ENCODE data around the gene SCAF4.
"Not testable (repeated sequence)": the region's sequence is repeated elsewhere in the genome, so short reads cannot be mapped to it uniquely, and the experiment has no call there.

Gene SCAF4

DNA sequence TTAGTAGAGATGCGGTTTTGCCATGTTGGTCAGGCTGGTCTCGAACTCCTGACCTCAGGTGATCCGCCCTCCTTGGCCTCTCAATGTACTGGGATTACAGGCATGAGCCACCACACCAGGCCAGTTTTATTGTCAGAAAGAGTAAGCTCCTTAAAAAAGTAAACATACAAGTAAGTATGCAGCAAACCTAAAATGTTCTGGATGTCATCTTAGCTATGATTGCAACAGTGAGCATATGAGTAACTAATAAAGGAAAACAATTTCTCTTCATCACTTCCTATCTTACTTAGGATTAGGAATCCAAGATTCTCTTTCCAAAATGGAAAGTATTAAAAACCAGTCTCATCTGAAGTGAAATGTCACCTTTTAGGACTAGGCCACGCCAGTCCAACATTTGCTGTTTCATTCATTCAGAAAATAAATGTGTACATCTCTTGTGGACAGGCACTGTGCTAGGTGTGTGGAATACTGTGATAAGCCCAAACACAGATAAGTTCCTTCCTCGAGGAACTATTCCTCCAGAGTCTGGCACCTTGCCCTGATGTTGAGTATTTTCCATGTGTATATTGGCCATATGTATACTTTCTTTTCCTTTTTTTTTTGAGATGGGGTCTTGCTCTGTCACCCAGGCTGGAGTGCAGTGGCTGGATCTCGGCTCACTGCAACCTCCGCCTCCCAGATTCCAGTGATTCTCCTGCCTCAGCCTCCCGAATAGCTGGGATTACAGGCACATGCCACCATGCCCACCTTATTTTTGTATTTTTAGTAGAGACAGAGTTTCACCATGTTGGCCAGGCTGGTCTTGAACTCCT is 5.9 kb upstream of the SCAF4 start:
- DNase-seq (ENCODE audit: low spot score) = not testable (repeated sequence)

DNA sequence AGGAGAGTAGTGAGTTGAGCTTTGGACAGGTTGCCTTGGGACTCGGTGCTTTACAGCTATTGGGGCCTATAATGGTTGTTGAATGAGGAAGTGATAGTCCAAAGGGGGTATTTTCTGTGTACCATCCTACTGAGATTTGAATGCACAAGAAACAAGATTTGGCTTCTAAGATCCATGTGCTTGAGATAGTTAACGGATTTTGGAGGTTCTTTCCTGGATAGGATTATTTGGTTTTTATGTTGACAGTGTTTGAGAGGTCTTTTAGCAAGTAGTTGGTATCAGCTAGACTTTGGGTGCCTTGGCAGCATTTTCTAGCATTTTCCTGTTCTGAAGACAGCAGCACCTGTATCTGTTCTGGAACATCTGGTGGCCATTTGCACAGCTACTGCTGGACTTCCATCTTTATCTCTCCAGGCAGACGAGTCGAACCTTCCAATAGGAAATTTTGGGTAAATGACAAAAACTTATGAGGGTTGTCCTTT is 3.6 kb upstream of the SCAF4 start:
- no peak for DNase-seq (ENCODE audit: low spot score)

DNA sequence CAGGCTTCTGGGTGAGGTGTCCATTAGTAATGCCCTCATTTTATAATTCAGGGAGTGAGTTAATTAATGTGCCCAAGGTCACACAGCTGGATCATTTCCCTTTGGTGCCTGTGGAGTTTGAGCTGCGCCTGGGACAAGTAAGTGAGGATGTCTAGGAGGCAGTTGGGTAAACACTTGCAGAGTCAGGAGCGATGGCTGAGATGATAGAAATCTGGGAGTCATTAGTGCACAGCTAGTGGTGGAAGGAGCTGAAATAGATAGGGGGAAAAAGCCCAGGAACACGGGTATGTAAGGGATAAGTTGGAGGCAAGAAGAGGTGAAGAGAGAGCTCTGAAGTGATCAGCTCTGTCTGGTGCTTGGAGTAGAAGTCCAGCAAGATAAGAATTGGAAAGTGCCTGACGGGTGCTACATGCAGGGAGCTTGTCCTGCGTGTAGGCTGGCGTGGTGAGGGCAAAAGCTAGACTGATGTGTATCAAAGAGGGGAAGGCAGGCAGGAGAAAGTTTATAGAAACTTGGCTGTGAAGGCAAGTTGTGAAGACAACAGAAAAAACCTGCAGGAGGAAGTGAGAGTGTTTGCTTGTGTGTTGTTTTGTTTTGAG is 1.7 kb upstream of the SCAF4 start:
- no peak for DNase-seq (ENCODE audit: low spot score)

DNA sequence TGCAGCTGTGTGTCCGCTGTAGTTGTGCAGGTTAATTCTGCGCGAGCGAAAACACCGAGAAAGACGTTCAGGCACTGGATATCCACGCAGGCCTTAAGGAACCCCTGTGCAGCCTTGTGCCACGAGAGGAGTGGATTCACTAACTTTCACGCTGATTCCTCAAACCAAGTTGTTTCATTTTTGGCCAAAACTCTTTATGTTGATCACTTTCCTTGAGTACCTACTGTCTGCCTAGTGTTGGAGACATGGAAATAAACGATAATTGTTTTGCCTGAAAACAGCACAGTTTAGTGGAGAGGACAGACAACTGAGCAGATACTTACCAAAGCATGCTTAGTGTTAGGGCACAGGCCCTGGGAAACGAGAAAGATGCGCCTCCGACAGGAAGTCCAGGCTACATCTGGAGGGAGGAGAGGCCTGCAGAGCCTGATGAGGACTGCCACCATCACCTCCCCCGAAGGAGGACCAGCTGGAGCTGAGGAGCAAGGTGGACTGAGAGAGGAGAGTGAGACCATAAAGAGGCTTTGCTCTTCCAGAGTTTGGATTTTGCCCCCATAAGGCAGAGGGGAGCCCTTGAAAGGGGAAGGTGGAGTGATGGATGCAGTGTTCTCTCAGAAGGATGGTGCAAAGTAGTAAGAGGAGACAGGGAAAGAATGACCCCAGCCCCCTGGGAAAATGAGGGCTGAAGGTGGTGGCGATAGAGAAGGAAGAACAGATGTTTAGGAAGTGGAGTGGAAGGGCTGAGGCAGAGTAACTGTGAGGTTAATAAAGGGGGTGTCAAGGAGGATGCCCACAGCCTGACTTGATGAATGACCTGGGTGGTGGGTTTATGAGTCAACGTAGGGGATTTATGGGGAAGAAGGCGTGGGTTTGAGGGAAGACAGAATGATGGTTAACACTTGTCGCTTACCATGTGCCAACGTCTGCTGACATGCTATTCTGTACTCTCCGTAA is 956 bp upstream of the SCAF4 start:
- DNase-seq (ENCODE audit: low spot score) = no peak

DNA sequence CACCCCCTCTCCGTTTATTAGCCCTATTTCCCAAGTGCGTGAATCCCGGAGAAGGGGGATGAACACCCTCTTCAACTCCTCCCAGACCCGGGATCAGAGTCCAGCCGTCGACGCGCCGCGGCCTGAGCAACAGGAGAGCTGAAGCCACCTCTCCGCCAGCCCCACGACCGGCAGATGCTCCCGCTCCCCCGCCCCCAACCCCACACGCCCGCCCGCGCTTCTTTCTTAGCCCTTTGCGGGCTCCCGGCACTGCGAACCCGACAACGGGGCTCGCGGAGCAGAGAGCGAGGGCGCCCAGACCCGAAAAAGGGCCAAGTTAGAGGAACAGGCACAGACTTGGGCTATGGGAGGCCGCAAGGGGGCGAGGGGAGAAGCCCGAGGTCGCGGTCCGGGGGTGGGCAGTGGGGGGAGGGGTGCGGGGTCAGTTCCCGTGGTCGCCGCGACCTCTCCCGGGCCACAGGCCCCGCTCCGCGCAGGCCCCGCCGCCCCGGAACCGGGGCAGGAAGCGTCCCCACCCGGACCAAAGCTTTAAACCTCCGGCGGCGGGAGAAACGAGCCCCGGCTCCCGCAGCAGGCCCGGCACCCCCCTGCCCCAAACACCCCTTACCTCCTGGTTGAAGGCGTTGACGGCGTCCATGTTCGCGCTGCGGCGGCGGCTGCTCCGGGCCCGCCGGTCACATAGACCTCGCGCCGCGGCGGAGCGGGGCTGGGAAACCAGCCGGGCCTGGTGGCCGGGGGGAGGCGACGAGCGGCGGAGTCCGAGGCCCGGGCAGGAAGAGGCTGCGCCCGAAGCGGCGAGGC is 662 bp downstream of the SCAF4 start:
- peak; percentile 73 for DNase-seq (ENCODE audit: low spot score)

DNA sequence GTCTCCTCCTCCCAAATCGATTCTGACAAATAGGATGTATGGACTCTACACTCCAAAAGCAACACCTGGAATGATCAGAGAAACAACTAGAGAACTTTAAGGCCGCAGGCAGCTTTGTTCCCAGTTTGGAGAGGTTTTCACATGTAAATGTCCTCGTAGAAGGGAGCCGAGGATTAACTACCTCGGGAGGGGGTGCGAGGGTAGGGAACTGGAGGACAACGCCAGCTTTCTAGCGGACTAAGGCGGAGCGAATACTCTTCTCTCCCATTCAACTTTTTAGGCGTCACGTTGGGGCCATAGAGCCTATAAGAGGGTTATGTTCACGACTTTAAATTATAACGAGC is 1.2 kb downstream of the SCAF4 start:
- no peak for DNase-seq (ENCODE audit: low spot score)

DNA sequence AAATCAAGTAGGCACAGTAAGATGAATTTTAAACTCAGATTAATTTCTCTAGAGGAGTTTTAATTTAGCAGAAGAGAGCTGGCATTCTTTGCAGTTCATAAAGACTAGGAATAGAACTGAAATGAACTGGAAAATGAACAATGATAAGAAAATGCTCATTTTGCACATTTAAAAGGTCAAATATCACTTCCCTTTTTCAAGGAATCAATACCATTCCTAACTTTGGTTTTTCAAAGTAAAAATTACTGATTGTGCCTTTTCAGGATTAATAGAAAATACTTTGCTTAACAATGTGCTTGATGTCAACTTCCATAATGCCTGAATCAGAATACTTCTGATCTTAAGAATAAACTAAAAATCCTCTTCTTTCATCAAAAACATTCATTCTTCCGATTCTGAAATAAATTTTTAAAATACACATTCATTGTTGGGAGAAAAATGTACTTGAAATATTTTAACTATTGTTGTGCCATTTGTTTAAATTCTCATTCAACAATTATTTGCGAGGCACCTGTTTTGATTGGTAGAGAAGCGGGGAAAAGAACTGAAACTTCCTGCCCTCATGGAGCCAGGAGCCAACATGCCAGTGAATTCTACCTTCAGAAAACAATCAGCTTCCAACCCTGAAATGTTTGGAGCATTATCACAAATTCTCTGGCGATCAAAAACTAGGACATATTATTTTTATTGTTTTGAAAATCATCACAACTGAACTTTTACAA is 2.1 kb downstream of the SCAF4 start:
- no peak for DNase-seq (ENCODE audit: low spot score)

DNA sequence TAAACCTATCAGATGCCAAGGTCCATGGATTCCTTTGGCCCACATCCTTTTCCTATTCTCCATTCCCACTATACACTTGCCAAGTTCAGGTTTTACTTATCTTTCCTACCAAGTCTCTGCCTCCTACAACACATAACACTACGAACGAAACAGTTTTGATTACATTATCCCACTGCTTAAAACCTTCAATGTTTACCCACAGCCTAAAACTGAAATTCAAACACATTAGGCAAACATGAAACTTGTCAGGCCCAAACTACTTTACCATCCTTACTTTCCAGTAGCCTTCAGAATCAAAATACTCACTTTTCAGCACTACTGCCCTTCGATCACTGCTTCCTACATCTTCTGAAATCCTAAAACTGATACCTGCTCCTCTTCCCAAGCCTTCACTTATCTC is 3.0 kb downstream of the SCAF4 start:
- DNase-seq (ENCODE audit: low spot score) = no peak

DNA sequence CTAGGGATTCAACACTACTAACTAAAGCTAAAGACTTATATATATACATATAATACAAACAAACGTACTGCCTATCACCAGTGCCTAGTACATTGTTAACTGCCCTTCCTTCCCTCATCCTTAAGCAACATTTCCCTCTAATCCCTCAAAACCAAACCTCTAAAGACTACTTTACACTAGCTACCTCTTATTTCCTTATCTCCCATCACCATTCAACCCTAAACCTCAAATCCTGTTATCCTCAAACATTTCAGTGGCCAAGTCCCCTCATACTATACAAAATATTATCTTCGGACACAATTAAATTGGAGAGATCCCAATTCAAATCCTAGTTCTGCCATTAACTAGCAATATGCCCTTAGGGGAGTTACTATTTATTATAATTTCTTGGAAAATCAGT is 3.7 kb downstream of the SCAF4 start:
- DNase-seq (ENCODE audit: low spot score) = no peak

DNA sequence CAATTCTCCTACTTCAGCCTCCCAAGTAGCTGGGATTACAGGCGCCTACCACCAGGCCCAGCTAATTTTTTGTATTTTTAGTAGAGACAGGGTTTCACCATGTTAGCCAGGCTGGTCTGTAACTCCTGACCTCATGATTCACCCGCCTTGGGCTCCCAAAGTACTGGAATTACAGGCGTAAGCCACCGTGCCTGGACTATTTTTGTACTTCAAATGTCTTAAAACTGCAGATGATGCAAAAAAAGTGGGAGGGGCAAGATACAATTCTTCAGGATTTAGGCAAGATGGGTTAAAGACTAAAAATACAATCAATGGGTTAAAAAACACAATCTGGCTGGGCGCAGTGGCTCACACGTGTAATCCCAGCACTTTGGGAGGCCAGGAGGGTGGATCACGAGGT is 4.7 kb downstream of the SCAF4 start:
- DNase-seq (ENCODE audit: low spot score) = no peak

DNA sequence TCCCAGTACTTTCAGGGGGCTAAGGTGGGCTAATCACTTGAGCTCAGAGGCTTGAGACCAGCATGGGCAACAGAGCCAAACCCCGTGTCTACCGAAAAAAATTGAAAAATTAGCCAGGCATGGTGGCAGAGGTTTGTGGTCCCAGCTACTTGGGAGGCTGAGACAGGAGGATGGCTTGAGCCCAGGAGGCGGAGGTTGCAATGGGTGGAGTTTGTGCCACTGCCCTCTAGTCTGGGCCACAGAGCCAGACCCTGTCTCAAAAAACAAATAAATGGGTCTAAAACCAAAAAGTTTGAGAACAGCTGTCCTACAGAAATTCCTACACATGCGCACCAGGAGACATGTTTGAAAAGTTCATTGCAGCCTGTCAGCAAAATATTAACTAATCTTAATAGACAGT is 5.5 kb downstream of the SCAF4 start:
- DNase-seq (ENCODE audit: low spot score) = no peak

DNA sequence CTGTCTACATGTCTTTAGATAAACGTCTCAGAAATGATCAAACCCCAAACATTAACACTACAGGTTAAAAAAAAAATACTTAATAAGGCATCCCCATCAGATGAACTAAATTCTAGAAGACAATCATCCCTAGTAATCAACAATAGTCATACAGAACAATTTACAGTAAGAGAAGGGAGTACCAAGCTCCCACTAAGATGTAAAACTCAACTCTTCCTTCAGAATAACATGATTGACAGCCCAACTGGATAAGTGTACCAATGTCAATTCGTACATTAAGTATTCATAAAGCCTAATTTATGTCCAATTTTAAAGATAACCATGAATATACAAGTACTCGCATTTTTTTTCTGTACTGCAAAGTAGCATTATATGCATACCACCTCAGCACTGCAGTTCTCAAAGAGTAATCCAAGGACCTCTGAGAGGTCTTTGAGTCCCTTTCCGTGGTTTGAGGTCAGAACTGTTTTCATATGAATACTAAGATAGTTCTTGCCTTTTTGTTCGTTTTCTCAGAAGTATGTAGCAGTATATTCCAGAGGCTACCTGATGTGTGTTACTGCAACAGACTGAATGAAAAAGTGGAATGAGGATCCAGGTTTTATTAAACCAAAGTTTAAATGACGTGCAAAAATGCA is 6.6 kb downstream of the SCAF4 start:
- no peak for DNase-seq (ENCODE audit: low spot score)

DNA sequence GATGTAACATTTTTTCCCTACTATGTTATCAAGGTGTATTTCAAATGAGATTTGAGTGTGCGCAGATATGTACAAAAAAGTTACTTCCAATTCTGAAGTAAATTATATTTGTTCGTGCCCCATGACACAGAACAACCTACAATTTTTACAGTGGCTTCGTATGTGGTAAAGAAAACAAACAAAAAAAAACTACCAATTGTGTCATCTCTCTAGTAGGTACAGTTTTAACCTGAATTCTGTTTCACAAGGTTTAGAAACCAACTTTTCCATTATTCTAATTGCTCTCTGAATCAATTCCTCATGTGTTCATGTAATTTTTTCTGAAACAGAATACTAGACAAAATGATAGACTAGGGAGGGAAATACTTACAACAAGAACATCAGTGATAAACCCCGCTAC is 7.4 kb downstream of the SCAF4 start:
- DNase-seq (ENCODE audit: low spot score) = no peak

DNA sequence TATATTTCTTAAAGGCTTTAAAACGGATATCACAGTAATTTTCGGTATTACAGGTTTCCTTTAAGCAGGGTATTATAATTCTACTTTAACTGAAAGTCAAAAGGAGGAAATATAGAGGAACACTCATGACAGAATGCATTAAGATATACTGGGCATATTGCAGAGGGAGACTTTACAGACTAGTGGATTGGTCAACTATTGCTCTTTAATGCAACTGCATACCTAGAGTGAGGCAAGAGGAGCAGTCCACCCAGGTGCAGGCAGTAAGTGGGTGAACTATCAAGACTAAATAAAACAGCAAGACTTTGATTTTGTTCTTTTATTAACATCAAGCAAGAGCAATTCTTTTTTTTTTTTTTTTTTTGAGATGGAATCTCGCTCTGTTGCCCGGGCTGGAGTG is 10.5 kb downstream of the SCAF4 start:
- no peak for DNase-seq (ENCODE audit: low spot score)

DNA sequence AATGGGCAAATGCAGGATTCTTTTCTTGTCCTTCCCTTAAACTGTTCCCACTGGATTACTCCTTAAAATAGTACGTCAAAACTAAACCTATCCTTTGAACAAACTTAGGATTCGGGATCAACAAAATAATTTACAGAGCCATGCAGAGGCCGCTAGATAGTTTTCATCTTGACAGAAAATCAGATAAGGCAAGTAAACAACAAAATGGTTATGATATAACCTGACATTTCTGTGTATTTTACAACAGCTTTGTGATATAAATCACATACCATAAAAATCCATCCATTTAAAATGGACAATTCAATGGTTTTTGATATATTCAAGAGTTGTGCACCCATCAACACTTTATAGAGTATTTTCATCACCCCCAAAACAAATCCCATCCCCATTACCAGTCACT is 11.2 kb downstream of the SCAF4 start:
- DNase-seq (ENCODE audit: low spot score) = no peak

DNA sequence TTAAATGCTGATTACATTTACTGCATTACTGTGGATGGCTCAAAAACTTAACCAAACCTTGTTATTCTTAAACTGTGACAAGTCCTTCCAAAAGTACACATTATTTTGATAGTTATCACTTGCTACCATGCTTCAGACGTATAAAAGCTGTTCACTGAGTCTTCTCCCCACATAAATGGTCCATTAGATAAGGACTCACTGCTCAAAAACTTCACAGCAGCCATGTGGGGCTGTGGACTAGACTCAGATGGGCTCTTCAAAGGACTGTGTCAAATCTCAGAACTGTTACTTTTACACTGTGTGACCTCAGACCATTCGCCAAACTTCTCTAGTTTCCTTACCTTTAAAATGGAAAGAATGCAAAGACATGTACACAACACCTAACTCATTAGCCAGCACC is 11.6 kb downstream of the SCAF4 start:
- DNase-seq (ENCODE audit: low spot score) = no peak

DNA sequence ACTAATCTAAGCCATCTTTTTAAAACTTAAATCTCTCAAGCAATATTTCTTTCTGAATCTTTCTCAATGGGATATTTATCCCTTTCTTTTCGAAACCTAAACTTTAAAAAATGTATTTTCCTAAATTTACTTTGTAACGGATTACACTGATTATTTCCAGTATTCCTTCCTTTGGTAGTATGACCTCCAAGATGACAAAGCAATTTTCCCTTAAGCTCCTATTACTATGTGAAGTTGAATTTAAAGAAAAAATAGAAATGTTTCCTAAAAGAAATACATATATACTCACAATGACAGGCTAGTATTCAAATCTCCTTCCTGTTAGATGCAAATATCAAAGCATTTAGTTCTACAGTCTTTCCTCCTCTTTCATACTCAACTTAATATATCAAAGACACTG is 15.8 kb downstream of the SCAF4 start:
- DNase-seq (ENCODE audit: low spot score) = no peak

DNA sequence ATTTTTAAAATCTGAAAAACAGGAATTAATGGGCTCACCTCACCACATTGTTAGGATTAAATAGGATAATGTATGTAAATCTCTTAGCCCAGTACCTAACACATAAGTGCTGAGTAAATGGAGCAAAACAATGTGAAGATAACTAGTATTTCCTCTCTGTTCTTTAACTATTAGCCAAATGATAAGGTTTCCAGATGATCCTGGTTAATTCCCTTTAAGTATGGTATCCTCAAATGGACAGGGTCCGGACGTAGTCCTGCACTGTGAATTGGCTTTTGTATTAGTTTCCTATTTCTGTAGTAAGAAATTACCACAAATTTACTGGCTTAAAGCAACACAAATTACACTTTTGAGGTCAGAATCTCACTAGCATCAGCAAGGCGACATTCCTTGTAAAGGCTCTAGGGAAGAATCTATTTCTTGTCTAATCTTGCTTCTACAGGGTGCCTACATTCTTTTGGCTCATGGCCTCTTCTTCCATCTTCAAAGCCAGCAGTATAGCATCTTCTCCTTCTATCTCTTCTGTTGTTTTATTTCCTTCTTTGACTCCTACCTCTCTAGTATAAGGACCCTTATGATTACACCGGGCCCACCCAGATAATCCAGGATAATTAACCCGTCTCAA is 17.1 kb downstream of the SCAF4 start:
- DNase-seq (ENCODE audit: low spot score) = no peak

DNA sequence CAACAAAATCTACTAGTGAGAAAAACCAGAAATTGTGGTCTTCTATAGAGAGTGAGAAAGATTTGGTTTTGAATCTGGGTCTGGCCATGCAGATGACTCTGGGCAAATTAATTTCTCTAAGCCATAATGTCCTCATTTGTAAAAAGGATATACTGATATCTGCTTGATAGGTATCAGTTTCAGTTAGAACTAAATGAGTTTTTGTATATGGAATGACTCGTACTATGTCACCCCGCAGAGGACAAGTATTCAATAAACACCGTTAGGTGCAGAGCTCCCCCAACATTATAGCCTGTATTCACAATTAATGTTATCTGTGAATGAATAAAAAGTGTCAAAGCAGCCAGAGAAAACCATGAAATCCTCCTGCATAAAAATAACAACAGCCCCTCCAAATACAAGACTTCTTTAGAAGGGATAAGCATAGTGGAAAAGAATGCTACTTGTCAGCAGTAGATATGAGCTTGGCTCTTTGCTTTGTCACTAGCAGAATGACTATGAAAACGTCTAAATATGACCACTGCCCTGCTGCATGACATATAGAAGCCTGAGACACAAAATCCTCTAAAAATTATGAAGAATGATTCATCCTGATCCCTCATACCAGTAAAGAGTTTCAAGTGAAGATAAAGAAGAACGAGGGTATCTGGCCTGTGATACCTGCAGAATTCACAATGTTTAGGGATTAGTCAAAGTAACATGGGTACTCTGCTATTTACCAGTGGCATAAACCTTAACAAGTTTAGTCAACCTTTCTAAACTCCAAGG is 17.8 kb downstream of the SCAF4 start:
- DNase-seq (ENCODE audit: low spot score) = no peak

DNA sequence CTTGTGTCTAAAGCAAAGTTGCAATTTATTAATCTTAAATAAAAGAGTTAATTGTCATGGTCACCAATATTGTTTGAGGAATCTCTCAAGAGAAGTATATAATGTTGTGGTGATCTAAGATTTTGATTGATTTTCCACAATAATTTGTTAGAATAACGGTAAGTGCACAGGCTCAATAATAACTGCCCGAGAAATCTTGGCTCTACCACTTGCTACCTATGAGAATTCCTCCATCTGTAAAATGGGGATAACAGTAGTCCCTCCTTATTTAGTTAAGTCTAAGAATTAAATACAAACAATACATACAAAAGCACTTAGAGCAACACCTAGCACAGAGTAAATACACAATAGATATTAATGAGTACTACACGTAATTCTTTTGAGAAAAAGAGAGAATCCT is 18.8 kb downstream of the SCAF4 start:
- DNase-seq (ENCODE audit: low spot score) = no peak

Data from left forelimb (tissue), 1 donor.